ENCODE measurements around the gene IMMP2L. TPM values are rescaled to one million over a fixed set of nuclear protein-coding genes. Genes with fewer than 3 reads are reported as not detected.

IMMP2L gene
- total and polyA plus RNA-seq, 2 of the 8 experiments (the other 6 are each of a cell fraction or from before 2014, with no cell fraction given), result 2.3 to 10.1 TPM

DNA sequence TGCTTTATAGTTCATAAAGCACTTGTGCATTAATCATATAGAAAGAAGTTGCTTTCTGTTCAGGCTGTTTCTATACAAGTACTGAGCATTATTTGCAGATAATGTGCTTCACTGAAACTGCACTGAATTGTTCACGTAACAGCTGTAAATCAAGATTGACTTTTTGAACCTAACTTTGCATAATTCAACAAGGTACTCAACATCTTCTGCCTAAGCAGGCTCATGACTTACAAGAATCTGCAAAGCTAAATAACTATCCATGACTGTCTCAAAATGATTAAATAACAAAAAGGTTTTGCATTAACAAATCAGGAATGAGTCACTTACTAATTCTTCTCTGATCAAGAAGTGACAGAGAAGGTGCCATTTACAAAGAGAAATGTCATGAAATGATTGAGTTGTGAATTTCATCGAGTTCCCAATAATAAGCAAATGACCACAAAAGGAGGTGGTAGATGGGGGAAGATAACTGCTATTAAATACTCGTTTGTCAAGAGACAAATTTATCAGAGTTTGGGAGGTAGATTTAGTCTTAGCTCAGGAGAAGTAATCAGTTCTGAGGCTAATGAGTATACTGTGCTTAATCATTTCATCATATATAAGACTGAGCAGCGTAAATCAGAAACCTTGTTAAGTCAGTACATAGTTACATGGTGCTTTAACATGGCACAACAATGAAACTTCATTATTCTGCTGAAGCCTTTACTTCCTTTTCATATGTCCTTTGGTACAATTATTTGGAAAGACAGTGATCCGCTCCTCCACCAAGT, 632.6 kb downstream of the IMMP2L start (continued):
- TF ChIP-seq MAFK (IDR thresholded peaks at IDR 0.05; ENCODE audit: low read depth, low read length) (no peak), HDAC2 (IDR thresholded peaks at IDR 0.05; ENCODE audit: borderline replicate concordance in 1 of 2, low read depth in 2 of 2, low read length in 2 of 2) (no peak), TBP (IDR thresholded peaks at IDR 0.05; ENCODE audit: low read depth, low read length) (no peak), EZH2 (IDR thresholded peaks at IDR 0.05; ENCODE audit: low read depth, low read length, severe bottlenecking) (no peak), BCL11A (IDR thresholded peaks at IDR 0.05; ENCODE audit: low read depth in 2 of 2, low read length in 2 of 2) (no peak), CHD1 (IDR thresholded peaks at IDR 0.05; ENCODE audit: low read depth, low read length) (no peak), NANOG (IDR thresholded peaks at IDR 0.05; ENCODE audit: insufficient read depth, low read depth, low read length, poor library complexity, severe bottlenecking) (no peak), TCF12 (IDR thresholded peaks at IDR 0.05; ENCODE audit: low read depth, low read length) (no peak), RAD21 (IDR thresholded peaks at IDR 0.05 in 1 of 2, conservative IDR thresholded peaks at IDR 0.05 in 1 of 2; ENCODE audit: low read depth in 2 of 2, low read length in 2 of 2) (no peak)

Measured in H1 (cell line).